NCI-H1092 treated with DMSO at 0.1 percent for 48 hours (cell line): Measurements from ENCODE around the gene MN1.

ENCODE experiments used
- DNase-seq: peaks from one replicate; lab custom pipeline; 2025; lab: John Stamatoyannopoulos, UW

MN1 gene

DNA sequence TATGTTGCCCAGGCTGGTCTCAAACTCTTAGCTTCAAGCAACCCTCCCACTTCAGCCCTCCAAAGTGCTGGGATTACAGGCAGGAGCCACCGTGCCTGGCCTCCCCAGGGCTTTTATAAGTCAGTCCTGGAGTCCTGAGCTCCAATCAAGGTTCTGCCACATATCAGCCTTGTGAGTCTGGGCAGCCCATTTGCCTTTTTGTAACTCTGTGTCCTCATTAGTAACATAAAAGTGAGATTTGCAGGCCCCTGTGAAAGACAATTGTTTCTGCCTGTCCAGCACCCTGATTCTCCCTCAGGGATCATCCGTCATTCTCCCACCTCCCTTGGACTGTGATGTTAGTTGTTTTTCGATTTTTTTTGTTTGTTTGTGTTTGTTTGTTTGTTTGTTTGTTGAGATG, 89.8 kb downstream of the MN1 start:
- DNase-seq: no peak

DNA sequence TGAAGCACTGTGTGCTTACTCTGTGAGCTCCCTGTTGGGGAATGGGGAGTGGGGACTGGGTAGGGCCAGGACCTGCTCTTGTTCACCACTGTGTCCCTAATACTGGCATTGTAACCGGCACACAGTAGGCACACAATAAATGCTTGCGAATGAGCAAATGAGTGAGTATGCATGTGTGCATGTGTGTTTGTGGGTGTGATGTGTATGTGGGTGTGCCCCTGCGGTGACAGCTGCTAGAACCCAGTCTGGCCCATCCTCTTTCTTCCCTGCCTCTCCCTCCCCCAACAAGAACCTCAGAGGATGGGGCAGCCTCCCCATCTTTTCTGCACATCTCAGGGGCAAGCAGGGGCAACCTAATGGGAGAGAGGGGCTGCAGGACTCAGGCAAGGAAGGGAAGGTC, 90.5 kb downstream of the MN1 start:
- no peak for DNase-seq

DNA sequence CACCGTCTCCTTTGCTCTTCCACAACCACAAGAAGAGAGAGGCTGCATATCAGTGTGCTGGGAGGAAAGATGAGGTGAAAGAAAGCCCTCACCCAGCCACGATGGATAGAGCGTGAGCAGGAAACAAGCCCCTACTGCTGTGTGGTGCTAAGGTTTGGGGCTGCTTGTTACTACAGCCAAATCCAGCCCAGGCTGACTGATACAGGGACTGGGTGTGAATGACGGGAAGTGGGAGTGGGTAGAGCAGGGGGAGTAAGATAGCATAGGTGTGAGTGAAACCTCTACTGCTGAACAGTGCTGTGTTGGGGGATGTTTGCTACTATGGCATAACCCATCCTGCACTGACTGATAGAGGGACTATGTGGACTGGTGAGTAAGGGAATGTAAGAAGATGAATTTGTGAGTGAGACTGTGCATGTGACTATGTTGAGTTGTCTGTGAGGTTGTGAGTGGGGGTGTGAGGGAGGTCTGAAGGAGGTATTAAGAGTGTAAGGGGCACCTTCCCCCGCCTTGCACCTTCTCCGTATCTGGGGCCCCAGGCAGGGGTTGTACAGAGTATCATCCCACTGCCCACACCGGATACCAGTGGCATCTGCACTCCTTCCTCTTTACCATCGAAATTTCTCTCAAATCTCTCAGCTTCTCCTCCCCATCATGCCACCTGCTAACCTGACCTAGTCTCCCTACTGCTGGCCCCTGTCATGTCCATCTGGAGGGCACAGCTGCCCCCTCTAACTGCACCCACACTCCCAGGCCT, 91.5 kb downstream of the MN1 start:
- no peak for DNase-seq

DNA sequence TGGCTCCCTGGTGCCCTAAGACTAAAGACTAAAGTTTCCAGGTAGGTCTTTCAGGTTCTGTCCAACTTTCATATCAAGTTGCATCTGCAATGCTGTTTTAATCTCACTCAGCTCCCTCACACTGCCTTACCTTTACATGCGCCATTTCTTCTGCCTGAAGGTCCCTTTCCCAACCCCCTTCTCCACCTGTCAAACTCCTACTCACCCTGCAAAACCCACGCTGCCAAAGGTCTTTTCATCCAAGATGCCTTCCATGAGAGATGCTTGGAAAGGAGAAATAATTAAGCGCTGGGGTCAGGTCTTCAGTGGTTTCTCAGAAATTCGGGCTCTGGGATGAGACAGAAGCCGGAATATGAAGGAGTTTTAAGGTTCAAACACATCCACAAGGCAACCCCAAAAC, 95.1 kb downstream of the MN1 start:
- no peak for DNase-seq

DNA sequence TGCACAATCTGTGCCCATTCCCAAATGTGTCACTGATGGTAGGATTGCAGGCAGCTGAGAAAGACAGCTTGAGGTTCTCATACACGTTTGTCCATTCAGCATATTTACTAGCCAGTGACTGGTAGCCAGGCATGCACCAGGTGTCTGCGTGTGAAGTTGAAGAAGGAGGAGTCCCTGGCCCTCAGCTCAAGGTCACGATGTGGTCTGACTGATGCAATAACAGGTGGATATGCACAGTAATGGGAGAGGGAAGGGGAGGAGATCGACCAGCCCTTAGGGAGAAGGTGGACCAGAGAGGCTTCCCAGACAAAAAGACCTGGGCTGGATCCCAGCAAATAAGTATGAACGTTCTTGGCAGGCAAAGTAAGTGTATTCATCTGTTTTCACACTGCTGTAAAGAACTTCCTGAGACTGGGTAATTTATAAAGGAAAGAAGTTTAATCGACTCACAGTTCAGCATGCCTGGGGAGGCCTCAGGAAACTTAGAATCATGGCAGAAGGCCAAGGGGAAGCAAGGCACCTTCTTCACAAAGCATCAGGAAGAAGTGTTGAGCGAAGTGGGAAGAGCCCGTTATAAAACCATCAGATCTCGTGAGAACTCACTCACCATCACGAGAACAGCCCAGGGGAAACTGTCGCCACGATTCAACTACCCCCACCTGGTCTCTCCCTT, 96.0 kb downstream of the MN1 start:
- DNase-seq: no peak

DNA sequence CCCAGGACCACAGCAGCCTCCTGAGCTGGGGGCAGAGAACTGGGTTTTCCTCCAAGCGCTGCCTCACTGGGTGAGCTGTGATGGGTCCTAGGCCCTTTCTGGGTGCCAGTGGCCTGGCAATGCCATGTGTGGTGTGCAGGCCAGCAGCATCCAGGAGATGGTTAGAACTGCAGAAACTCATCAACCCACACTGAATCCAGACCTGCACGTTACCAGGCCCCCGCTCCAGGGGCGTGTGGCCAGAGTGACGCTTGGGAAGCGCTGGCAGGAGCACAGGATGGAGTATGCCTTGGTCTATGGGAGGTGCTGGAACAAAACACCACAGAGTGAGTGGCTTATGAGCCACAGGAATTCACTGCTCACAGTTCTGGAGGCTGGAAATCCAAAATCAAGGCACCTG, 97.0 kb downstream of the MN1 start:
- no peak for DNase-seq

DNA sequence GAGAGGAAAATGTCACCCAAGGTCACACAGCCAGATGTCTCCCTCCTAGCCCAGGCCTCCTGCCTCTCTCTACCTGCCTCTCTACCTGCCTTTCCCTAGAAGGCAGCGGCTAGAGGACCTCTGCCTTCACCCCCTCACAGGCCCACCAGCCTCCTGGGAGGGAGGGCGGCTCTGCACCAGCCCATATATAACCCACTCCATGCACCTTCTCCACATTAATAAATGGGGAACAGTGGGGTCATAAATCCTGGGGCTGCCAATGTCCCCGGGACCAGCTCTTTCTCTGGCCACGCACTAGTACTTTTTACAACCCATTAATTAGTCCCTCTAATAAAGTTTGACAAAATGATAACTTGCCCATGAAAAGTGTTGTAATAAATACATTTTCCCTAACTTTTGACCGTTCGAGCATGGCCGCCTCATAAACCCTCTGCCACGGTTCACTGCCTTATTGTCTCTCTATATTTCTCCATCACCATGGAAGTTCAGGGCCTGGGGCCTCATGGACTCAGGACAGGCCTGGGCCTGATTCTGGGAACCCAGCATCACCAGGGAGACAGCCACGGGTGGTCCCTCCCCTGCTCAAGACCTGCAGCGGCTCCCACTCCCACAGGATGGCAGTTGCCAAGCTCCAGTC, 102.1 kb downstream of the MN1 start:
- DNase-seq: no peak

DNA sequence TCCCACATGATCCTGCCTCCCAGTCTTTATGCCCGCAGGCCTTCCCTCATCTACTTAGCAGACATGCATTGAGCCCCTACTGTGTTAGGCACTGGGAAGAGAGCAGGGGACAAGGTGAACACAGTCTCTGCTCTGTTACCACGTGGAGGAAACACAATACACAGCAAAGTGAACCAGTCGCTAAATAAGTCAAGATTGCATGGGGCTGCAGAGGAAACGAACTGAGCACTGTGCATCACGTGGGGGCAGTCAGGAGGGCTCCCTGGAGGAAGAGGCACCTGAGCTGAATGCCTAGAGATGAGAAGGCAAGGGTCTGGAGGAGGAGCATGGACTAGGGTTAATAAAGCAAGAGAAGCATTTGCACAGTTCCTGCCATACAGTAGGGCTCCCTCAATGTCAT, 102.7 kb downstream of the MN1 start:
- no peak for DNase-seq
